Measurements from ENCODE around the gene PCDHB14. TPM values are rescaled to one million over a fixed set of nuclear protein-coding genes. Genes with fewer than 3 reads are reported as not detected.
"Not testable (repeated sequence)": the region's sequence is repeated elsewhere in the genome, so short reads cannot be mapped to it uniquely, and the experiment has no call there.

PCDHB14 gene
- total and polyA plus RNA-seq, 4 experiments from 2014 or later = 0.14 to 0.15 TPM; not detected in 2

DNA sequence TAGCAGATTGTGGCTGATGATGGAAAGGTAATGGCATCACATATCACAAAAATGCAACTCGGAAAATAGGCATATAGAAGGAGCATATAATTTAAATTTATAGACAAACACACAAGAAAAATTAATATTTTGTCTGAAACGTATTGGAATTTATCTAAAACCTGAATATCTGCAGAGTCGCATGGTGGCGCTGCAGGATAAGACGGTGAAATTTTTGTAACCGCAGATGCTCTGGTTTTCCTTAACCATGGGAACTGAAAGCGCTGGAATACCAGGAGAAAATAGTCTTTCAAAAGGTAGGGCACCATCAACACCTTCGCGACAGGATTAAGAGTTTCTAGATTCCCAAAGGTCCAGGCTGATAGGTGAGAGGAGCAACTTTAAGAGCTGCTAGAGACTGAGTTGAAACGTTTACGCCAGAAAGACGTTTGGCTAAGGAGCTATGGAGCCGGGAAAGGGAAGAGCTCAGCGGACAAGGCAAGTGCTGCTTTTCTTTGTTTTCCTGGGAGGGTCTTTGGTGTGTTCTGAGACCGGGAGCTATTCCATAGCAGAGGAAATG is 11.0 kb downstream of the PCDHB14 start:
- Histone ChIP-seq H3K36me3 (ENCODE audit: insufficient read depth, low read length) (no peaks in the 10 kb centered on the region), H3K27me3 (ENCODE audit: insufficient read depth, low read length) (peaks cover 6% of the 10 kb centered on the region), H3K9me3 (ENCODE audit: control insufficient read depth in 1 of 2, low read length in 2 of 2) (no peaks in the 10 kb centered on the region), H3K27ac (ENCODE audit: low read depth, low read length) (no peak overlapping the region), H3K4me1 (ENCODE audit: insufficient read depth, low read length) (no peaks in the 10 kb centered on the region), H3K4me3 (ENCODE audit: low read length in 2 of 2) (no peak overlapping the region)
- H3K27me3 Mint-ChIP-seq = peaks cover 18 to 32% of the 10 kb centered on the region in 2 donors
- no peaks in the 10 kb centered on the region for H3K36me3 Mint-ChIP-seq
- intact Hi-C loops (cut with micrococcal nuclease) = no loop called here
- H3K9me3 Mint-ChIP-seq = peaks cover 7 to 69% (median 63%) of the 10 kb centered on the region in 8 donors
- H3K4me3 Mint-ChIP-seq = peak overlapping the region in 2 of 8 donors; percentile 9 to 13
- no peak overlapping the region for H3K27ac Mint-ChIP-seq
- H3K4me1 Mint-ChIP-seq = no peaks in the 10 kb centered on the region
- ChIA-PET POLR2A (ENCODE audit: partially characterized antibody) (no interaction called here), CTCF (ENCODE audit: partially characterized antibody) (interaction anchor here (0.8 kb wide), 1 partner anchor 324 kb away, joined by 3 read pairs; no protein-coding TSS in a partner anchor)
- DNase-seq = no peak

- peaks cover 7 to 86% (median 74%) of the 10 kb centered on the region in 8 donors for H3K9me3 Mint-ChIP-seq
- not testable (repeated sequence) for H3K9me3 ChIP-seq (ENCODE audit: control insufficient read depth in 1 of 2, low read length in 2 of 2)
These were observed 12.8 kb downstream of the PCDHB14 start for GRCh38 chr5:141235922-141236321.

DNA sequence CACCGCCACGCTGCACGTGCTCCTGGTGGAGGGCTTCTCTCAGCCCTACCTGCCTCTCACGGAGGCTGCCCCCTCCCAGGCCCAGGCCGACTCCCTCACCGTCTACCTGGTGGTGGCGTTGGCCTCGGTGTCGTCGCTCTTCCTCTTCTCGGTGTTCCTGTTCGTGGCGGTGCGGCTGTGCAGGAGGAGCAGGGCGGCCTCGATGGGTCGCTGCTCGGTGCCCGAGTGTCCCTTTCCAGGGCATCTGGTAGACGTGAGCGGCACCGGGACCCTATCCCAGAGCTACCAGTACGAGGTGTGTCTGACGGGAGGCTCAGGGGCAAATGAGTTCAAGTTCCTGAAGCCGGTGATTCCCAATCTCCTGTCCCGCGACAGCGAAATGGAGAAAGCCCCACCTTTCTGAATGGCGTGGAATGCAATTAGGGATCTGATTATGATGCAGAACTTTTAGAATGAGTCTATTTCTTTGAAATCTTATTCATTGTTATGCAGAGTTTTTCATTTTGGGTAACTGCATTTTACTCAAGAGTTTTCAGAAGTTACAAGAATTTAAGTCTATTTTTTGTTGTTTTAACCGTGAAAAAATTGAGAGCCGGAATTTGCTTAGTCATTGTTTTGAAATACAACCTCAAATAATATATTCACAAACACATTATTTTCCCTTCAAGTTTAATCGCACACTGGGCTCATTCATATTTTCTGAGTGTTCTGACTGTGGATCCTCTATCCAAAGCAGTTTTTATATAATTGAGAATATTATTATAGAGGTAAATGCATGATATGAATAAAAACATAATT is 13.6 kb downstream of the PCDHB14 start:
- H3K4me3 Mint-ChIP-seq = no peak overlapping the region
- H3K27ac Mint-ChIP-seq = peak overlapping the region in 1 of 7 donors; percentile 64
- H3K36me3 Mint-ChIP-seq = peaks cover 3 to 4% of the 10 kb centered on the region in 2 donors
- ChIA-PET POLR2A (ENCODE audit: partially characterized antibody) (no interaction called here), CTCF (ENCODE audit: partially characterized antibody) (no interaction called here)
- H3K27ac ChIP-seq (ENCODE audit: low read depth, low read length) = no peak overlapping the region
- H3K9me3 ChIP-seq (ENCODE audit: control insufficient read depth in 1 of 2, low read length in 2 of 2) = peaks cover 0 to 6% of the 10 kb centered on the region in 2 donors
- H3K27me3 ChIP-seq (ENCODE audit: insufficient read depth, low read length) = peaks cover 6% of the 10 kb centered on the region
- peaks cover 7 to 82% (median 69%) of the 10 kb centered on the region in 8 donors for H3K9me3 Mint-ChIP-seq
- intact Hi-C loops (cut with micrococcal nuclease) = no loop called here
- no peaks in the 10 kb centered on the region for H3K4me1 ChIP-seq (ENCODE audit: insufficient read depth, low read length)
- no peaks in the 10 kb centered on the region for H3K36me3 ChIP-seq (ENCODE audit: insufficient read depth, low read length)
- H3K4me3 ChIP-seq (ENCODE audit: low read length in 2 of 2) = no peak overlapping the region
- peaks cover 25 to 44% of the 10 kb centered on the region in 2 donors for H3K27me3 Mint-ChIP-seq
- no peak for DNase-seq
- H3K4me1 Mint-ChIP-seq = no peaks in the 10 kb centered on the region

More at GRCh38 chr5:141235922-141236321, 12.8 kb downstream of the PCDHB14 start:
- H3K4me3 ChIP-seq (ENCODE audit: low read length in 2 of 2); H3K27ac Mint-ChIP-seq; H3K27me3 ChIP-seq (ENCODE audit: insufficient read depth, low read length); H3K4me1 ChIP-seq (ENCODE audit: insufficient read depth, low read length); POLR2A ChIA-PET (ENCODE audit: partially characterized antibody); H3K4me3 Mint-ChIP-seq; intact Hi-C loops (cut with micrococcal nuclease); H3K36me3 ChIP-seq (ENCODE audit: insufficient read depth, low read length); DNase-seq; H3K4me1 Mint-ChIP-seq; H3K36me3 Mint-ChIP-seq; CTCF ChIA-PET (ENCODE audit: partially characterized antibody); H3K27ac ChIP-seq (ENCODE audit: low read depth, low read length): not testable (repeated sequence)
- H3K27me3 Mint-ChIP-seq = peaks cover 23 to 41% of the 10 kb centered on the region in 2 donors

GRCh38 chr5:141241496-141241895 is 18.4 kb downstream of the PCDHB14 start:
- POLR2A ChIA-PET (ENCODE audit: partially characterized antibody) = no interaction called here
- H3K36me3 ChIP-seq (ENCODE audit: insufficient read depth, low read length) = no peaks in the 10 kb centered on the region
- H3K4me3 ChIP-seq (ENCODE audit: low read length in 2 of 2) = no peak overlapping the region
- Mint-ChIP-seq H3K9me3 (peaks cover 6 to 89% (median 81%) of the 10 kb centered on the region in 8 donors), H3K4me3 (no peak overlapping the region), H3K27me3 (peaks cover 27 to 29% of the 10 kb centered on the region in 2 donors), H3K27ac (no peak overlapping the region), H3K36me3 (peaks cover 13 to 15% of the 10 kb centered on the region in 2 donors), H3K4me1 (peaks cover 0 to 4% (median 3%) of the 10 kb centered on the region in 4 donors)
- CTCF ChIA-PET (ENCODE audit: partially characterized antibody) = no interaction called here
- peaks cover 6% of the 10 kb centered on the region for H3K27me3 ChIP-seq (ENCODE audit: insufficient read depth, low read length)
- DNase-seq = no peak
- peaks cover 0 to 19% of the 10 kb centered on the region in 2 donors for H3K9me3 ChIP-seq (ENCODE audit: control insufficient read depth in 1 of 2, low read length in 2 of 2)
- intact Hi-C loops (cut with micrococcal nuclease) = no loop called here
- H3K4me1 ChIP-seq (ENCODE audit: insufficient read depth, low read length) = no peaks in the 10 kb centered on the region
- H3K27ac ChIP-seq (ENCODE audit: low read depth, low read length) = no peak overlapping the region

- intact Hi-C loops (cut with micrococcal nuclease) = loop anchor here (1.0 kb wide), 1 partner anchor 319 kb away; no protein-coding TSS in a partner anchor
- H3K36me3 Mint-ChIP-seq = peaks cover 17 to 22% of the 10 kb centered on the region in 2 donors
These were observed 22.1 kb downstream of the PCDHB14 start, which contains the start of gene PCDHB15 for GRCh38 chr5:141245250-141245717. Gene PCDHB15 (plus strand): TSS chr5:141245395. CDS start chr5:141245579, 184 bp downstream.

DNA sequence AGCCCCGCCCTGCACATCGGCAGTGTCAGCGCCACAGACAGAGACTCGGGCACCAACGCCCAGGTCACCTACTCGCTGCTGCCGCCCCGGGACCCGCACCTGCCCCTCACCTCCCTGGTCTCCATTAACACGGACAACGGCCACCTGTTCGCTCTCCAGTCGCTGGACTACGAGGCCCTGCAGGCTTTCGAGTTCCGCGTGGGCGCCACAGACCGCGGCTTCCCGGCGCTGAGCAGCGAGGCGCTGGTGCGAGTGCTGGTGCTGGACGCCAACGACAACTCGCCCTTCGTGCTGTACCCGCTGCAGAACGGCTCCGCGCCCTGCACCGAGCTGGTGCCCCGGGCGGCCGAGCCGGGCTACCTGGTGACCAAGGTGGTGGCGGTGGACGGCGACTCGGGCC is 23.8 kb downstream of the PCDHB14 start:
- H3K4me1 ChIP-seq (ENCODE audit: insufficient read depth, low read length); H3K4me1 Mint-ChIP-seq; H3K4me3 Mint-ChIP-seq; intact Hi-C loops (cut with micrococcal nuclease); CTCF ChIA-PET (ENCODE audit: partially characterized antibody); H3K4me3 ChIP-seq (ENCODE audit: low read length in 2 of 2); H3K27ac ChIP-seq (ENCODE audit: low read depth, low read length); H3K36me3 ChIP-seq (ENCODE audit: insufficient read depth, low read length); H3K27ac Mint-ChIP-seq; DNase-seq; POLR2A ChIA-PET (ENCODE audit: partially characterized antibody); H3K27me3 ChIP-seq (ENCODE audit: insufficient read depth, low read length): not testable (repeated sequence)
- Mint-ChIP-seq H3K9me3 (peaks cover 10 to 94% (median 85%) of the 10 kb centered on the region in 8 donors), H3K27me3 (peaks cover 6 to 13% of the 10 kb centered on the region in 2 donors), H3K36me3 (peaks cover 15 to 20% of the 10 kb centered on the region in 2 donors)
- peaks cover 2 to 29% of the 10 kb centered on the region in 2 donors for H3K9me3 ChIP-seq (ENCODE audit: control insufficient read depth in 1 of 2, low read length in 2 of 2)

More at GRCh38 chr5:141245250-141245717, 22.1 kb downstream of the PCDHB14 start, which contains the start of gene PCDHB15:
- Histone ChIP-seq H3K4me3 (ENCODE audit: low read length in 2 of 2) (no peak within 1 kb of the TSS), H3K9me3 (ENCODE audit: control insufficient read depth in 1 of 2, low read length in 2 of 2) (peaks cover 2 to 23% of the 10 kb centered on the region in 2 donors), H3K36me3 (ENCODE audit: insufficient read depth, low read length) (no peaks in the 10 kb centered on the region), H3K4me1 (ENCODE audit: insufficient read depth, low read length) (no peaks in the 10 kb centered on the region), H3K27me3 (ENCODE audit: insufficient read depth, low read length) (no peaks in the 10 kb centered on the region), H3K27ac (ENCODE audit: low read depth, low read length) (no peak within 1 kb of the TSS)
- no peak within 1 kb of the TSS for H3K27ac Mint-ChIP-seq
- H3K9me3 Mint-ChIP-seq = peaks cover 10 to 90% (median 83%) of the 10 kb centered on the region in 8 donors
- H3K27me3 Mint-ChIP-seq = peaks cover 13 to 17% of the 10 kb centered on the region in 2 donors
- CTCF ChIA-PET (ENCODE audit: partially characterized antibody) = interaction anchor here (0.8 to 1.6 kb wide), 4 partner anchors 267 to 319 kb away, joined by 3 to 6 read pairs (median 4); no protein-coding TSS in a partner anchor
- peak in 3 of 5 donors; percentile 5 to 18 (median 17) for DNase-seq
- H3K4me3 Mint-ChIP-seq = peak within 1 kb of the TSS in 7 of 8 donors; percentile 18 to 75 (median 64)
- POLR2A ChIA-PET (ENCODE audit: partially characterized antibody) = no interaction called here
- peaks cover 0 to 4% (median 3%) of the 10 kb centered on the region in 4 donors for H3K4me1 Mint-ChIP-seq

- peaks cover 10 to 93% (median 85%) of the 10 kb centered on the region in 8 donors for H3K9me3 Mint-ChIP-seq
- intact Hi-C loops (cut with micrococcal nuclease); DNase-seq: not testable (repeated sequence)
These were observed 24.3 kb downstream of the PCDHB14 start for GRCh38 chr5:141247434-141247833.

More at GRCh38 chr5:141247434-141247833, 24.3 kb downstream of the PCDHB14 start:
- H3K4me1 Mint-ChIP-seq; H3K27ac ChIP-seq (ENCODE audit: low read depth, low read length); H3K36me3 ChIP-seq (ENCODE audit: insufficient read depth, low read length); H3K4me3 ChIP-seq (ENCODE audit: low read length in 2 of 2); POLR2A ChIA-PET (ENCODE audit: partially characterized antibody); H3K4me1 ChIP-seq (ENCODE audit: insufficient read depth, low read length); H3K27me3 ChIP-seq (ENCODE audit: insufficient read depth, low read length): not testable (repeated sequence)
- Mint-ChIP-seq H3K27me3 (peaks cover 5 to 13% of the 10 kb centered on the region in 2 donors), H3K36me3 (peaks cover 16 to 19% of the 10 kb centered on the region in 2 donors), H3K27ac (peak overlapping the region in 1 of 7 donors; percentile 35), H3K4me3 (peak overlapping the region in 1 of 8 donors; percentile 7)
- CTCF ChIA-PET (ENCODE audit: partially characterized antibody) = interaction anchor here (1.4 kb wide), 1 partner anchor 65 kb away, joined by 3 read pairs; no protein-coding TSS in a partner anchor
- H3K9me3 ChIP-seq (ENCODE audit: control insufficient read depth in 1 of 2, low read length in 2 of 2) = peaks cover 2 to 31% of the 10 kb centered on the region in 2 donors
